Neural crest cell (in vitro differentiated cells): ENCODE measurements around the gene SFMBT1. TPM values are rescaled to one million over a fixed set of nuclear protein-coding genes. Genes with fewer than 3 reads are reported as not detected.

ENCODE experiments used
- DNase-seq: peaks from one replicate; pipeline ENCODE4 v3.0.0; 2021; ENCODE audit warnings: low read depth, mixed read lengths, low spot score
- H3K27ac Mint-ChIP-seq: one replicate; pipeline ENCODE4 v1.8.0; 2021; ENCODE audit warnings: mild to moderate bottlenecking, mixed read lengths; ENCODE audit not compliant: unreplicated experiment
- H3K27me3 Mint-ChIP-seq: 2 replicates; pipeline ENCODE4 v1.8.0; 2021; ENCODE audit warnings: low read depth, mild to moderate bottlenecking, mixed read lengths
- H3K36me3 Mint-ChIP-seq: 2 replicates; pipeline ENCODE4 v1.8.0; 2021; ENCODE audit warnings: low read depth, mild to moderate bottlenecking, mixed read lengths
- H3K4me1 Mint-ChIP-seq: 2 replicates; pipeline ENCODE4 v1.8.0; 2021; ENCODE audit warnings: mixed read lengths
- H3K4me3 Mint-ChIP-seq: one replicate; pipeline ENCODE4 v1.8.0; 2021; ENCODE audit warnings: mild to moderate bottlenecking, mixed read lengths
- H3K9me3 Mint-ChIP-seq: 2 replicates; pipeline ENCODE4 v1.8.0; 2021; ENCODE audit warnings: mixed read lengths
- total RNA-seq: library from RNA; stranded (reverse); gene quantifications from 2 replicates; pipeline ENCODE4 v1.2.1, GENCODE V29; 2021
- TF ChIP-seq, protein P1 (sequence below): fragments of 200-600 bp; sonication (generic); conservative IDR thresholded peaks from 2 replicates; pipeline ENCODE4 v1.5.0; 2021; ENCODE audit warnings: antibody characterized with exemption, mild to moderate bottlenecking

SFMBT1 gene
- total RNA-seq, 1 donor from 2014 or later: 19.8 TPM

DNA sequence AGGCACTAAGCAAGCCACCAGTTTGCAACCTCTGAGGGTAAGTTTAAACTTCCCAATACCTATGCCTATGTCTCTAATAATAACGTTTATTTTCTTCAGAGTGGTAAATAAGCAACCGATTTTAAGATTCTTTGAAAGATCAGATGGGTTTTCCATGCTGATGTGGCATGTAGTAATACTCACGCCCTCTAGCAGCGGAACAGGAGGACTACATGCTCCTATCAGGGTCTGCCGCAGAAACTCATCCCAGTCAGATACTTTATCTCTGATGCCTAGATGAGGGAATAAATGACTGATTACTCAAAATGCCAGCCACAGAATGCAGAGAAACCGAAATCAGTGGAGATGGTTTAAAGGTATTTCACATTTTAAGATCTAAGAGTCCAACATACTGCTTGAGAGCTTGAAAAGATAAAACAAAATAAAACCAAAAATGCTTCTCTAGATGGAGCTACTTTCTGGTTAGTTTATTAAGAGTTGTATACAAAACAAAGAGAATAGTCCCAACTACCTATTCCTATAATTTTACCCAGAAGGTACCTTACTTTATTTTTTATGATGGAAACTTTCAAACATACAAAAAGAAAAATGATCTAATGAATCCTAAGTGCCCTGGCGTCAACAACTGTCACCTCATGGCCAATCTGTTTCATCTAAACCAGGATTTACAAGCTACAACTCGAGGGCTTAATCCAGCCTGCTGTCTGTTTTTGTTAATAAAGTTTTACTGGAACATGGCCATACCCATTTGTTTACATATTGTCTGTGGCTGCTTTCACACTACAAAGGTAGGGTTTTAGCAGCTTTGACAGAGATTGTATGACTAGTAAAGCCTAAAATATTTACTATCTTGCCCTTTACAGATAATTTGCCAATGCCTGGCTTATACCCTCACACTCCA, 111.0 kb downstream of the SFMBT1 start:
- Mint-ChIP-seq H3K27ac (no peak overlapping the region), H3K36me3 (no peaks in the 10 kb centered on the region), H3K9me3 (no peaks in the 10 kb centered on the region), H3K4me3 (no peak overlapping the region), H3K4me1 (peaks cover 10% of the 10 kb centered on the region), H3K27me3 (no peaks in the 10 kb centered on the region)
- DNase-seq: peak; percentile 34
- TF ChIP-seq, protein P1, sequence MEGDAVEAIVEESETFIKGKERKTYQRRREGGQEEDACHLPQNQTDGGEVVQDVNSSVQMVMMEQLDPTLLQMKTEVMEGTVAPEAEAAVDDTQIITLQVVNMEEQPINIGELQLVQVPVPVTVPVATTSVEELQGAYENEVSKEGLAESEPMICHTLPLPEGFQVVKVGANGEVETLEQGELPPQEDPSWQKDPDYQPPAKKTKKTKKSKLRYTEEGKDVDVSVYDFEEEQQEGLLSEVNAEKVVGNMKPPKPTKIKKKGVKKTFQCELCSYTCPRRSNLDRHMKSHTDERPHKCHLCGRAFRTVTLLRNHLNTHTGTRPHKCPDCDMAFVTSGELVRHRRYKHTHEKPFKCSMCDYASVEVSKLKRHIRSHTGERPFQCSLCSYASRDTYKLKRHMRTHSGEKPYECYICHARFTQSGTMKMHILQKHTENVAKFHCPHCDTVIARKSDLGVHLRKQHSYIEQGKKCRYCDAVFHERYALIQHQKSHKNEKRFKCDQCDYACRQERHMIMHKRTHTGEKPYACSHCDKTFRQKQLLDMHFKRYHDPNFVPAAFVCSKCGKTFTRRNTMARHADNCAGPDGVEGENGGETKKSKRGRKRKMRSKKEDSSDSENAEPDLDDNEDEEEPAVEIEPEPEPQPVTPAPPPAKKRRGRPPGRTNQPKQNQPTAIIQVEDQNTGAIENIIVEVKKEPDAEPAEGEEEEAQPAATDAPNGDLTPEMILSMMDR: peak; percentile 79

DNA sequence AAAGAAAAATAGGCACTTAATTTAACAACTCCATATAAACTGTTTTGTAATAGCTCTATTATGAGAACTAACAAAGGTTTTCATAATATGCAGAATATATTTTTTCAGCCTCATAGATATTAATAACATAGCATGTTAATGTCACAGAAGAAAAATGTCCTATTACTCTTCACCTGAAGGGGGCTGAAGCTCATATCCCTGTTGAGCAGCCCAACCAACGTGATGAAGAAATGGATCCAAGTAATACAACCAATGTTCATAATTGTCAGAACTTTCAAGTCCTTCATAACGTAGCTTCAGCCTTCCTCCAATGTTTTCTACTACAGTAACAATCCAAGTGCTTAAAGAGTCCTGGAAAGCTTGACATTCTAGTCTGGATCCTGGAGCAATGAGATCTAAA, 114.0 kb downstream of the SFMBT1 start:
- peaks cover 4% of the 10 kb centered on the region for H3K4me1 Mint-ChIP-seq
- TF ChIP-seq, protein P1: peak; percentile 34
- no peak overlapping the region for H3K27ac Mint-ChIP-seq
- DNase-seq: no peak
- no peaks in the 10 kb centered on the region for H3K9me3 Mint-ChIP-seq
- no peaks in the 10 kb centered on the region for H3K36me3 Mint-ChIP-seq
- H3K4me3 Mint-ChIP-seq: no peak overlapping the region
- no peaks in the 10 kb centered on the region for H3K27me3 Mint-ChIP-seq

DNA sequence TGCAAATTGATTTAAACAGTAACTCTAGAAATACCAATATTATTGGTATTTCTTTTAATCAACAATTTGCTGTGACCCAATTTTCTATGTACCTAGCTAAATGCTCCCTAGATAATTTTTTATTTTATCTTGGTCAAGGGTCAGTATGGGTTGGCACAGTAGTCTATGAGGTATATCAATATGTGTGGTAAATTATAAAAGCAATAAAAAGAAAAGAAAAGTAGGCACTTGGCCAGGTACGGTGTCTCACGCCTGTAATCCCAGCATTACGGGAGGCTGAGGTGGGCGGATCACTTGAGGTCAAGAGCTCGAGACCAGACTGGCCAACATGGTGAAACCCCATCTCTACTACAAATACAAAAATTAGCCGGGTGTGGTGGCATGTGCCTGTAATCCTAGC, 114.5 kb downstream of the SFMBT1 start:
- H3K27ac Mint-ChIP-seq: no peak overlapping the region

DNA sequence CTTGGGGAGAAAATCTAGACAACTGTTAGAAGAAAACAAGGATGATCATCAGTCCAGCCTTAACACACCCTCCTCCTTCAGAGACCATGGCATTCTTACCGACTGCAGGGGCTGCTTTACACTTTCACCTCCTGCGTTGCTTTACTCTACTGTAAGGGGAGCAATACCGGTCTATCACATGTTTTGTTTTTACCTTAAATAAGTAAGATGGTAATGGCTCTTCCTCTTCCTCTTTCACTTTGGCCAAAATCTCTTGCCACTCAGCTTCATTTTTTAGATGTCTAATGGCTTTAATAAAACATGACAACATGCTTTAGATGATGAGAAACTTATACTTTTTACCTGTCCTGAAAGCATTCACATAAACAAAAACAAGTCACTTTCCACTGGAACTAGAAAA, 115.1 kb downstream of the SFMBT1 start:
- Mint-ChIP-seq H3K9me3 (no peaks in the 10 kb centered on the region), H3K4me1 (peaks cover 4% of the 10 kb centered on the region), H3K4me3 (no peak overlapping the region), H3K27me3 (no peaks in the 10 kb centered on the region), H3K27ac (no peak overlapping the region), H3K36me3 (no peaks in the 10 kb centered on the region)
- TF ChIP-seq, protein P1: no peak
- DNase-seq: no peak

More for the DNA sequence above, 114.5 kb downstream of the SFMBT1 start:
- Mint-ChIP-seq H3K36me3 (no peaks in the 10 kb centered on the region), H3K4me1 (peaks cover 4% of the 10 kb centered on the region), H3K9me3 (no peaks in the 10 kb centered on the region), H3K27me3 (no peaks in the 10 kb centered on the region), H3K4me3 (no peak overlapping the region)
- no peak for DNase-seq
- TF ChIP-seq, protein P1: no peak

DNA sequence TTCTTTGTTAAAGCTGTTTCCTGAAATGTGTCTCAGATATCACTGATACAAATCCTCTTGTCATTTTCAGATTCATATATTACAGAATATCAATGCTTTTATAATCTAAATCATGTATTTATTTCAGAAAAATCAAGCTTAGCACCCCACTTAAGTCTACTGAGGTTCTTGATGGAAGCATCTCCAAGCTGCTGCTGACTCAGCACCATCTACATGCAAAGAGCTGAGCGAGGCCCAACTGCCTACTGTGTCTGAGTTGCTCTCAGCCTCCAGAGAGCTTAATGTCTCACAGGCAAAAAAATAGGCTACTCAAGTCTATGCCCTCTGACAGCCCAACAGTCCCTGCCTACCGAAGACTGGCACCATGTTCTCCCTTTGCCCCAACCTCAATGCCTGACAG, 119.3 kb downstream of the SFMBT1 start:
- Mint-ChIP-seq H3K4me1 (no peaks in the 10 kb centered on the region), H3K9me3 (no peaks in the 10 kb centered on the region), H3K27me3 (no peaks in the 10 kb centered on the region), H3K4me3 (no peak overlapping the region), H3K36me3 (peaks cover 3% of the 10 kb centered on the region), H3K27ac (no peak overlapping the region)
- no peak for DNase-seq
- TF ChIP-seq, protein P1: no peak
